Measurements from ENCODE around the gene NR2F1-AS1.

Gene NR2F1-AS1

DNA sequence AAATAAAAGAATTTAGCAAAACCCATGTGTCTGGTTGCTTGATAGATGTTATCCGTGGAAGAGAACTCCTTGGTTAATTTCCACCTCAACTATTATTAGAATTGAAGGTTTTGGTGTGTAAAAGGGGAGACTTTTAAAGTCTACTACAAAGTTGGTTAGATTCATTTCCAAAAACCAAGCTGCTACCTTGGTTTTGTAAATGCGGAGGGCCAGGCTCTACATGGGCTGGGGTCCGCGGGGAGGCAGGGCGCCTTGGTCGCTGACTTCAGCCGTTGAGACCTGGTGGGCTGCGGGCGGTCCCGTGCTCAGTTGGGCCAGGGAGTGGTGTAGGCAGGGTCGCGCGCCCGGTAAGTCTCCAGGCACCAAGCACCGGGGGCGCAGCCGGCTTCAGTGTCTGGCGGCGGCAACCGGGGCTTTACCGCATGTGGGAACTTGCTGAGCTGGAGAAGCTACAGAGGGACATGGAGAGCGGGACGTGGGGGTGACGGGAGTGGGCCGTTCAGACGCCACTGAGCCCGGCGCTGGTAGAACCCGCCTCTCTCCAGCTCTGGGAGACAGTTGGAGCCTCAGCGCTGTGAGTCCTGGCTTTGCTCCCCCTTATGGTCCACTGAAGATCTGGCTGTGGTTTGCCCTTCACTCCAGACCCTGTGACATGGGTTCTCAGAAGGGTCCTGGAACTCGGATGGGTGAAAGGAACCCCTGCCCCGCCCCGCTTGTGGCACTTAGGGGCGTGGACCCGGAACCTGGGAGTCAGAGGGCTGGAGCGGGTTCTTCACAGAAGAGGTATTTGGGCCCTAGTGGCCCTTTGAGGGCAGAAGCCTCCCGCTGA is 13.8 kb upstream of the NR2F1-AS1 start:
- peak in 1 of 42 donors; percentile 33 for DNase-seq
- intact Hi-C loops (cut with DNase I) = no loop called here

DNA sequence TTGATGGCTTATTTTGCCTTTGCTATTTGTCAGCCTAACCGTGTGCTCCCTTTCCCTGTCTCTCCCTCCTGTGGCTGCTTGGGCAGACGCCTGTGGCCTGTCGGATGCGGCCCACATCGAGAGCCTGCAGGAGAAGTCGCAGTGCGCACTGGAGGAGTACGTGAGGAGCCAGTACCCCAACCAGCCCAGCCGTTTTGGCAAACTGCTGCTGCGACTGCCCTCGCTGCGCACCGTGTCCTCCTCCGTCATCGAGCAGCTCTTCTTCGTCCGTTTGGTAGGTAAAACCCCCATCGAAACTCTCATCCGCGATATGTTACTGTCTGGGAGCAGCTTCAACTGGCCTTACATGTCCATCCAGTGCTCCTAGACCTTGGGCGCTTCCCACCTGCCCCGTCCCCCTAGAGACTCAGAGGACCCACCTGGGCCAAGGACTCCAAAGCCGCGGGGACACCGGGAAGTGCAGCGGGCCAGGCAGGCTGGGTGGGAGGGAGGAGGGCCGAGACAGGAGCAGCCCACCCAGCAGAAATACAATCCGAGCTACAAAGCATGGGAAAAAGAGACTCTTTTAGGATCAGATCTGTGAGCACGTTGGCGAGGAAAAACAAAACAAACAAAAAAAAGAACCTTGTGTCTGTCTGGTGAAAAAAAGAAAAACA is 12.6 kb upstream of the NR2F1-AS1 start:
- peak in 1 of 42 donors; percentile 25 for DNase-seq
- intact Hi-C loops (cut with DNase I) = no loop called here

DNA sequence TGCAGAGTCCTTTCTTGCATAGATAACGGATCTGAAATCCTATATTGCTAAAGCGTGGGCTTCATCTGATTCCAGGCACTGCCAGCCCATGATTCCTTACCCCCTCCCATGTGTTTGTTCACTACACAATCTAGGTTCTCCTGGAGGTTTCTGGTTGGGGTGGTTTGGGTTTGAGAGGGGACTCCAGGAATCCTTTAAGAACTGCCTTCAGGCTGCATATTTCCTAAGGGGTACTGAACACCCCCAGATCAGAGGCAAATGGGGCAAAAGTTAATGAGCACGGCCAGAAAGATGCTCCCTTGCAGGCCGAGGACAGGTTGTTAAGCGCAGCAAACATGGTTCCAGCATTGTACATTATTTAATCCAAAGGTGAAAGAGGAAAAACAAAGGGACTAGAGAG is 11.9 kb upstream of the NR2F1-AS1 start:
- no peak for DNase-seq
- intact Hi-C loops (cut with DNase I) = no loop called here

DNA sequence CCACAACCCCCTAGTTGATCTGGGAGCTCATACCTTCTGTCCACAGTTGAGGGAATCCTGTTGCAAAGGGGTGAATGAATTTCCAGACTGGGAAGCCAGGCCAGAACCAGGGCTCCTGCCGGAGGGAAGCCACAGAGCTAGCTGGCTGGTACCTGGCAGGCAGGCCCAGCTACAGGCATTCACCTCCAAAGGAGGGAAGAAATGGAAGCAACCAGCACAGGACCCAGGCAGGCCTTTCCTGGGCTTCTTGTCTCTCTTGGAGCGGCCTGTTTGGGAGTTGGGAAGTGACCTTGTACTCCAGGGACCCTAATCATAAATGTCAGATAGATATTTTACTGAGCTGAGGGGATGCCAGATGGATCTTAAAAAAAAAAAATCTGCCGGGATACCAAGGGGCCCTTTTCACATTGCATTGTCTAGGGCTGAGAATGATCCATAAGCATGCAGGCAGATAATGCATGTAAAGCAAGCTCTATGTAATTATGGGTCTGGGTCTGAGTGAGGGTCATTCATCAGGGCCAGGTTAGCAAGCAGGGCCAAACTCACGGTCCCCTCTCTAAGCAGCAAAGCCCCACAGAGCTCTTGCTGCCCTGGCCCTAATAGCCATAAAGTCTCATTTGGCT is 10.4 kb upstream of the NR2F1-AS1 start:
- peak in 1 of 42 donors; percentile 27 for DNase-seq
- intact Hi-C loops (cut with DNase I) = no loop called here

DNA sequence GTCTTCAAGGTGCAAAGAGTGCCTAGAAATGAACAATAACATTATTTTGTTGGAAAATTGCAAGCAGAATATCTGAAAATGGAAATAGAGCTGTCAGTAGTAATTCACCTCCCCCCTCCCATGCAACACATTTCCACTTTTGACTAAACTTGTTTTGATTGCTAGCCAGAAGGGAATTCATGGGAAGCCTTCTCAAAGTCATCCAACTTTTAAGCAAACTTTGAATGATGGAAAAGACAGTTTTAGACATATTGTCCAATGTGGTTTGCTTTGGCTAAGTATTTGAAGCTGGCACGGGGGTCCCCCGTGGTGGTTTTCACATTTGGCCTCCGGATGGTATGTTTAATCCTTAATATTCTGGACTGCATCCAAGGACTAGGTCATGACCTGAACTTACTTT is 9.5 kb upstream of the NR2F1-AS1 start:
- no peak for DNase-seq
- intact Hi-C loops (cut with DNase I) = no loop called here

DNA sequence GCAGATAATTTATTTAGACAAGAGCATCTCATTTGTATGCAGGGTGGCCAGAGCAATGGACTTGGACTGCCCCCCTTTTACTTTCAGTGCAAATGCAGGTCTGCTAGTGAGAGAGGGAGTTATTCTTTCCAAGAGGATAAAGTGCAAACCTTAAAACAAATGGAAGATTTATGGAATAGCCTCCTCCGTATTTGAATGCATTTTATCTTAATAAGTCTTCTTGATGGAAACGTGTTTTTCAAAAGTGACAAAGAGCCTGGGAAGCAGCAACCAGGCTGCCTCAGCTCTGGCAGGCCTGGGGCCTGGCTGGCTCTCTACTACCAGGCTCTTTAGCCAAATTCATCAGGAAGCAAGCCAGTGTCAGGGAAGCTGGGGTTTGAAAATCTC is 8.8 kb upstream of the NR2F1-AS1 start:
- intact Hi-C loops (cut with DNase I) = loop anchor here (5.0 kb wide), 1 partner anchor 32 kb away; no protein-coding TSS in a partner anchor
- peak in 2 of 42 donors; percentile 38 to 61 for DNase-seq

DNA sequence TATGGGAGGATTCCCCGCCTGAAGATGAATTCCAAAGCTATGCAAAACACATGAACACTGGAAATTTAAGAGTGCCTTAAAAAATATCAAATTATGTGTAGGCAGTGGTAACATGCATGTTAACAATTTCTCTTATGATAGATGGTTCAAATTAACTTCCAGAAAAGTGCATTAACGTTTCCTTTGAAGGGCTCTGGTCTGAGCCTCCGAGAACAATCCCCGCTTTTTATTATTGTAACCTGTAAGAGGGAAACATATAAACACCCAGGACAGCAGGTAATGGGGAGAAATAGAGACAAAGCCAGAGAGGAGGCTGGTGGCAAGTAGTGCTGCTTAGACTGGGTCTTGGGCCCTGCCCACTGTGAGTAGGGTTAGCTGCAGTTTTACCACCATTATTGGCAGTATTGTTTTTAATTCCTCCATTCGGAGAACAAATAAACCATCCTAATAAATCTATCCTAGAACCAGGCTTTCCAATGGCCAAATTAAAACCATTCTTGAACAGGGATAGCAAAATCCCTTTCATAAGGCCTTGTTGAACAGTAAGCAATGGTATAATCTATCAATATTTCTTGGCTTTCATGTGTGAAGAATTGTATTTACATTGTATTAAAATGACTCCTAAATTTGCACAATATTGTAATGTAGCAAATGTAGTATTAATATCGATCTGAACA is 8.3 kb upstream of the NR2F1-AS1 start:
- intact Hi-C loops (cut with DNase I) = loop anchor here (5.0 kb wide), 1 partner anchor 33 kb away; no protein-coding TSS in a partner anchor
- no peak for DNase-seq

DNA sequence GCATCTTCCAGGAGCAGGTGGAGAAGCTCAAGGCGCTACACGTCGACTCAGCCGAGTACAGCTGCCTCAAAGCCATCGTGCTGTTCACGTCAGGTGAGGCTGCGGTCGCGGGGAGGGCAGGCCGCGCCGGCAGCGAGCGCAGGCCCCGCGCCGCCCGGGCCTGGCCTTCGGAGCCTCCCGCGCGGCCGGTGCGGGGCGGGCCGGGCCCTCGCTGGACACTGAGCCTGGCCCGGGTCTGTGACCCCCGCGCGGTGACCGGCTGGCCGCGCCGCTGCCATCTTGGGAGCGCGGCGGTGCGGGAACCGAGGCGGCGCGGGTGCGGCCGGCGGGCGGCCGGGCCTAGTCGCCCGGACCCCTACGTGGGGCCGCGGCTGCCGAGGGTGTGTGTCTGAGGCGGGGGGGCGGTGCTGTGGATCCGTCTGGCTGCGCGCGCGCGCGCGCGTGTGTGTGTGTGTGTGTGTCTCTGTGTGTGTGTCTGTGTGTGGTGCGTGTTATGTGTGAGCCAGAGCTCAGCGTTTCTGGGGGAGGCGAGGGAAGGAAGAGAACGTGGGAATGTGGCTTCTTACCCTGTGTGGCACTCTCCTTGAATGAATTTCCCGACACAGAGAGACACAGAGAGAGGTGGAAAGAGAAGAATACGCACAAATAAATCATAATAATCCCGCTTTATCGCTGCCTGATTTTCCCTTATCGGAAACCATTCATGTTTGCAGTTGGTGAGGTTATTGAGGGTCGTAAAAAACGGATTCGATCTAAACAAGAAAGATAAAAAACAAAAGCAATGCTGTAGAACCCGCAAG is 7.5 kb upstream of the NR2F1-AS1 start:
- peak in 2 of 42 donors; percentile 38 to 53 for DNase-seq
- intact Hi-C loops (cut with DNase I) = loop anchor here (5.0 kb wide), 1 partner anchor 34 kb away; no protein-coding TSS in a partner anchor

DNA sequence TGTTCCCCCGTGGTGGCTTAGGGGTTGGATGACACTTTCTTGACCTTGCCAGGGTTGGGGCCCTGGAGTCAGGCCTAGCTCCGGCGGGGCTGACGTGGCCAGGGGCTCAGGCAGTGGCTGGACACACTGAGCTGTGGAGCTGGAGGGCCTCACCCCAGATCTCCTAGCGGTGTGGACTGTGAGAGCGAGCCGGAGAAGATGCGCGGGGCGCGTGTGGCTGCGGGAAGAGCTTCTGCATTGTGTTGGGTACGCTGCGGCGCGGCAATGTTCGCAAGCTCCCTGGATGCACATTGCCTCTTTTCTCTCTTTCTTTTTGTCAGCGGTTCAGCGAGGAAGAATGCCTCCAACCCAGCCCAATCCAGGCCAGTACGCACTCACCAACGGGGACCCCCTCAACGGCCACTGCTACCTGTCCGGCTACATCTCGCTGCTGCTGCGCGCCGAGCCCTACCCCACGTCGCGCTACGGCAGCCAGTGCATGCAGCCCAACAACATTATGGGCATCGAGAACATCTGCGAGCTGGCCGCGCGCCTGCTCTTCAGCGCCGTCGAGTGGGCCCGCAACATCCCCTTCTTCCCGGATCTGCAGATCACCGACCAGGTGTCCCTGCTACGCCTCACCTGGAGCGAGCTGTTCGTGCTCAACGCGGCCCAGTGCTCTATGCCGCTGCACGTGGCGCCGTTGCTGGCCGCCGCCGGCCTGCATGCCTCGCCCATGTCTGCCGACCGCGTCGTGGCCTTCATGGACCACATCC is 6.8 kb upstream of the NR2F1-AS1 start:
- intact Hi-C loops (cut with DNase I) = loop anchor here (5.0 kb wide), 1 partner anchor 35 kb away; no protein-coding TSS in a partner anchor
- DNase-seq = peak in 2 of 42 donors; percentile 42

DNA sequence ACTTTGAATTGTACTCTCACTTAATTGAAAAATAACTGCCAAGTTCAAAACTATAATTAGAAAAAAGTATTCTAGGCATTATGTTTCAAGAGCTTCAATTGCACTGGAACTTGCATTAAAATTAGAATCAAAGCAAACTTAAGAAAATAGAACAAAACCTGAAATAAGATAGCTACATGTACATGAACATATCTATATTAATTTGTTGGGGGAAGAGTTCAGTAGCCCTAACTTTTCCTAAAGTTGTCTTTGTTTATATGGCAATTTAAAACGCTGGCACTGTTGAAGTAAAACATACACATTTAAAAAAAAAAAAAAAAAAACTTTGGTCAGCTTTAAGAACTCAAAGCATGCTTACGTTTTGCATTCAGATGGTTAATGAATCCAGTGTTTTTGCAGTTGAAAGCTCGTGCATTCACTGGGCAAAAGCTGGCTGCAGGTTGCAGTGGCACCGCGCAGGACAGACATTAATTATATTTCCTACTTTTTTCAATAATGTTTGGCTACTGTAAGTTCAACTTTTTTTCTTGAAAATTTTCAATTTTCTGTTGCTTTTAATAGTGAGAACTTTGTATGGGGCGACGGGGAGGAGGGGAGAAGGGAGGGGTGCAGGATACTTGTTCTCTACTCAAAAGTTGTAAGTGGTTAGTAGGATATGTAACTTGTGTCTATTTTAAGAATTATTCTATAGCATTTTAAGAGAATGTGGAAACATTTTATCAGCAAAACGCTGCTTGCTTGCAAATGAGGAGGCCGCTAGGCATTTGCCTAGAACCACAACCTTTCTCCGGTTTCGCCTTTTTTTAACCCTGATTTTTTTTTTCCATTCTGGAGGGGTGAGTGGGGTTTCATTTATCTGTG is 5.9 kb upstream of the NR2F1-AS1 start:
- intact Hi-C loops (cut with DNase I) = loop anchor here (5.0 kb wide), 1 partner anchor 35 kb away; no protein-coding TSS in a partner anchor
- DNase-seq = peak in 1 of 42 donors; percentile 32

DNA sequence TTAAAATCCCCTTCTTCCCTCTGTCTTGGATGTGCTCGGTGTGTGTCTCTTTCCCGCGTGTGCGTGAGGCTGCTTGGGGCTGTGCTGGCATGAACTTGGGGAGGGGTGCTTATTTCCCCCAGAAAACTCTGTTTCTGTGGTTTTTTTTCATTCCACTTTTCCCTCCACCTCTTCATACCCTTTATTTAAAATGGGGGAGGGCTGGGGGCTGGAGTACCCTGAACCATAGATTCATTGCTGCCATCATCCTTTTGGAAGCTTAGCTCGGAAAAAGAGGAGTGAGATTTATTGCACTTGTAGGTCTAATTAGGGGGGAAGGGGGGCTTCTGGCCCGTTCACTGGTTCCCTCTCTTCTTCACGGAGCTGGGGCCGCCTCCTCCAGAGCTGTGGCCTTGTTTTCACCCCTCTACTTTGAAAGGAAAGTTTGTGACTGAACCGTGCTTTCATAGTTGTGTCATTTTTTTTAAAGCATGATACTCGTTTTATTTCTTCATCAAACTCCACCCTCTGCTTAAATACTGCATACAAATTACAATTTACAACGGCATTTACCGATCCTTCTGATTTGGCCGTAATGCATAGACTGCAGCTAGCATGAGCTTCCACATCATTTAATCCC is 4.9 kb upstream of the NR2F1-AS1 start:
- peak in 1 of 42 donors; percentile 33 for DNase-seq

DNA sequence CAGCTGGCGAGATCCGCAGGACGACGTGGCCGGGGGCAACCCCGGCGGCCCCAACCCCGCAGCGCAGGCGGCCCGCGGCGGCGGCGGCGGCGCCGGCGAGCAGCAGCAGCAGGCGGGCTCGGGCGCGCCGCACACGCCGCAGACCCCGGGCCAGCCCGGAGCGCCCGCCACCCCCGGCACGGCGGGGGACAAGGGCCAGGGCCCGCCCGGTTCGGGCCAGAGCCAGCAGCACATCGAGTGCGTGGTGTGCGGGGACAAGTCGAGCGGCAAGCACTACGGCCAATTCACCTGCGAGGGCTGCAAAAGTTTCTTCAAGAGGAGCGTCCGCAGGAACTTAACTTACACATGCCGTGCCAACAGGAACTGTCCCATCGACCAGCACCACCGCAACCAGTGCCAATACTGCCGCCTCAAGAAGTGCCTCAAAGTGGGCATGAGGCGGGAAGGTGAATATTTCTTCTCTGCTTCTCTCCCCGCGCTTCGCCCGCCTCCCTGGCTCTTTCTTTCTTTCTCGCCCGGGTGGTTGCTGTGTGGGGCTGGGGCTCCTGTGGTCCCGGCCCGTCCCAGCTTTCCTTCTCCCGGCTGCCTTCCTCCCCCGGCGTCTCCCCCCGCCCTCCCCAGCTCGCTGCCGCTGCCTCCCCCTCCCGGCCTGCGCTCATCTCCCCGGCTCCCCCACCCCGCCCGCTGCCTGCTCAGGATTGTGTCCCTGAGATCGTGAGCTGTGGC is 4.2 kb upstream of the NR2F1-AS1 start:
- peak in 1 of 42 donors; percentile 50 for DNase-seq
- intact Hi-C loops (cut with DNase I) = loop anchor here (5.0 kb wide), 1 partner anchor 37 kb away; no protein-coding TSS in a partner anchor

More for the DNA sequence above, 4.9 kb upstream of the NR2F1-AS1 start:
- intact Hi-C loops (cut with DNase I) = loop anchor here (5.0 kb wide), 1 partner anchor 36 kb away; no protein-coding TSS in a partner anchor

DNA sequence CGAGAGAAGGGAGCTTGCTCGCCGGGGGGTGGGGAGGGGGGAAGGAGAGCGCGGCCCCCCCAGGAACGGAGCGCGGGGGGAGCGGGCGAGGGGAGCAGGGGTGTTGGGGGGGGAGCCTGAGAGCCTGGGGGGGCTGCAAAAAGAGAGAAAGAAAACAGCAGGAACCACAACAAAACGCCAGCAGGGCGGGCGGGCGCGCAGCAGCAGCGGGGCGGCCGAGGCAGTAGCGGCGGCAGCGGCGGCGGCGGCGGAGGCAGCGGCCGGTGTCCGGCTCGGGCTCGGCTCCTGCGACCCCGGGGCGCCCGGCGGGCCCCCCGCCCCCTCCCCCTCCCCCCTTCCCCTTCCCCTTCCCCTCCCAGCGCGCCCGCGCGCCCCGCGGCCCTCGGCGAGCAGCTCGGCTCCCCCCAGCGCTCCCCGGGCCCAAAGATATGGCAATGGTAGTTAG is 3.6 kb upstream of the NR2F1-AS1 start:
- peak in 4 of 42 donors; percentile 40 to 48 (median 42) for DNase-seq
- intact Hi-C loops (cut with DNase I) = loop anchor here (5.0 kb wide), 1 partner anchor 38 kb away; no protein-coding TSS in a partner anchor

DNA sequence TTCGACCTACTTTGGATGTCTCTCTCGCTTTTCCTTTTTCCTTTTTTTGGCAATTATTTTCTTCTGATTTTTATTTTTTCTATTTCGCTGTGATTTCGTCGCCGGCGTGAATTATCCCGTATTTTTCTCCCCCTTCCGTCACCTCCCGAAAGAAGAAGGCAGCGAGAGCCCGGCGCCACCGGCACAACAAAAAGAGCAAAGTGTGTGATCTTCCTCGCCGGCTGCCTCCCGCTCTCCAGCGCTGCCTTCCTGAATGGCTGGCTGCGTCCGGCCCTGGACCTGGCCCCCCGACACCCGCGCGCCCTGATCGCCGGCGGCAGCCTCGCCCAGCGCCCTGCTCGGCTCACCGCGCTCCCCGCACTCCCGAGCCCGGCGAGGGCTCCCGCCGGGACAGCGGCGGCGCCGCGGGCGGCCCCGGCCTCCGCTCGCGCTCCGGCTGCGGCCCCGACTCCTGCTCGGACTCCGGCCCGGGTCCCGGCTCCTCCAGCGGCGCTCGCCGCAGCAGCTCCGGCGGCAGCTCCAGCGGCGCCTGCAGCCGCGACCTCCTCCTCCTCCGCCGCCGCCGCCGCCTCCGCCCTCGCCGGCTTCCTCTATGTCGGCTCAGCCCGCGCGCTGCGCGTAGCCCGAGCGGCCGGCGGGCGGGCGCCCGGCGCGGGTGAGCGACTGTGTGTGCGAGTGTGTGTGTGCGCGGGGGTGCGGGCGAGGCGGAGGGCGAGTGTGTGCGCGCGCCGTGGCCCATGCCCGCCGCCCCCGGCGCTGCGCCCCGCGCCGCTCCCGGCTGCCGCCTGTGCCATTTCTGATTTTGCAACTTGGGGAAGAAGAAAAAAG is 3.0 kb upstream of the NR2F1-AS1 start:
- intact Hi-C loops (cut with DNase I) = no loop called here
- DNase-seq = peak in 24 of 42 donors; percentile 24 to 77 (median 52)

All from head of caudate nucleus (tissue), 42 donors.